Measurements from ENCODE around the gene PTPRD. TPM values are rescaled to one million over a fixed set of nuclear protein-coding genes. Genes with fewer than 3 reads are reported as not detected.

Gene PTPRD
- total and polyA plus RNA-seq, 2 experiments from 2014 or later, result 11.5 to 58.0 TPM

DNA sequence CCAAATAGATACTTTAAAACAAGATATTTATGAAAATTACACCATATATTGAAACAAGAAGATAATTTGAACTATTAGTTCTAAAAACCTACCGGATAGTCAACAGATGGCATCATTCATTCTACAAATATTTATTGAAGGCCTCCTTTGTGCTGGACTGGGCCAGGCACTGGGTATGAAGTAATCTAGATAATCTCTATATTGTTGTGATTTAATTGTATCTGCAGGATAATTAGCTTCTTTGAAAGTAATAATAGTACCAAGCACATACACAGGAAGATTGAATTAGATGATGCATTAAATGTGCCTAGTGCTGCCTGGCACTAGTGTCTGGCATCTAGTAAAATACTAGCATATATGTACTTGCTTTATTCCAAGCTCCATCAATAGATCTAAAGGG is 2078.0 kb downstream of the PTPRD start (continued):
- TF ChIP-seq, protein P1, sequence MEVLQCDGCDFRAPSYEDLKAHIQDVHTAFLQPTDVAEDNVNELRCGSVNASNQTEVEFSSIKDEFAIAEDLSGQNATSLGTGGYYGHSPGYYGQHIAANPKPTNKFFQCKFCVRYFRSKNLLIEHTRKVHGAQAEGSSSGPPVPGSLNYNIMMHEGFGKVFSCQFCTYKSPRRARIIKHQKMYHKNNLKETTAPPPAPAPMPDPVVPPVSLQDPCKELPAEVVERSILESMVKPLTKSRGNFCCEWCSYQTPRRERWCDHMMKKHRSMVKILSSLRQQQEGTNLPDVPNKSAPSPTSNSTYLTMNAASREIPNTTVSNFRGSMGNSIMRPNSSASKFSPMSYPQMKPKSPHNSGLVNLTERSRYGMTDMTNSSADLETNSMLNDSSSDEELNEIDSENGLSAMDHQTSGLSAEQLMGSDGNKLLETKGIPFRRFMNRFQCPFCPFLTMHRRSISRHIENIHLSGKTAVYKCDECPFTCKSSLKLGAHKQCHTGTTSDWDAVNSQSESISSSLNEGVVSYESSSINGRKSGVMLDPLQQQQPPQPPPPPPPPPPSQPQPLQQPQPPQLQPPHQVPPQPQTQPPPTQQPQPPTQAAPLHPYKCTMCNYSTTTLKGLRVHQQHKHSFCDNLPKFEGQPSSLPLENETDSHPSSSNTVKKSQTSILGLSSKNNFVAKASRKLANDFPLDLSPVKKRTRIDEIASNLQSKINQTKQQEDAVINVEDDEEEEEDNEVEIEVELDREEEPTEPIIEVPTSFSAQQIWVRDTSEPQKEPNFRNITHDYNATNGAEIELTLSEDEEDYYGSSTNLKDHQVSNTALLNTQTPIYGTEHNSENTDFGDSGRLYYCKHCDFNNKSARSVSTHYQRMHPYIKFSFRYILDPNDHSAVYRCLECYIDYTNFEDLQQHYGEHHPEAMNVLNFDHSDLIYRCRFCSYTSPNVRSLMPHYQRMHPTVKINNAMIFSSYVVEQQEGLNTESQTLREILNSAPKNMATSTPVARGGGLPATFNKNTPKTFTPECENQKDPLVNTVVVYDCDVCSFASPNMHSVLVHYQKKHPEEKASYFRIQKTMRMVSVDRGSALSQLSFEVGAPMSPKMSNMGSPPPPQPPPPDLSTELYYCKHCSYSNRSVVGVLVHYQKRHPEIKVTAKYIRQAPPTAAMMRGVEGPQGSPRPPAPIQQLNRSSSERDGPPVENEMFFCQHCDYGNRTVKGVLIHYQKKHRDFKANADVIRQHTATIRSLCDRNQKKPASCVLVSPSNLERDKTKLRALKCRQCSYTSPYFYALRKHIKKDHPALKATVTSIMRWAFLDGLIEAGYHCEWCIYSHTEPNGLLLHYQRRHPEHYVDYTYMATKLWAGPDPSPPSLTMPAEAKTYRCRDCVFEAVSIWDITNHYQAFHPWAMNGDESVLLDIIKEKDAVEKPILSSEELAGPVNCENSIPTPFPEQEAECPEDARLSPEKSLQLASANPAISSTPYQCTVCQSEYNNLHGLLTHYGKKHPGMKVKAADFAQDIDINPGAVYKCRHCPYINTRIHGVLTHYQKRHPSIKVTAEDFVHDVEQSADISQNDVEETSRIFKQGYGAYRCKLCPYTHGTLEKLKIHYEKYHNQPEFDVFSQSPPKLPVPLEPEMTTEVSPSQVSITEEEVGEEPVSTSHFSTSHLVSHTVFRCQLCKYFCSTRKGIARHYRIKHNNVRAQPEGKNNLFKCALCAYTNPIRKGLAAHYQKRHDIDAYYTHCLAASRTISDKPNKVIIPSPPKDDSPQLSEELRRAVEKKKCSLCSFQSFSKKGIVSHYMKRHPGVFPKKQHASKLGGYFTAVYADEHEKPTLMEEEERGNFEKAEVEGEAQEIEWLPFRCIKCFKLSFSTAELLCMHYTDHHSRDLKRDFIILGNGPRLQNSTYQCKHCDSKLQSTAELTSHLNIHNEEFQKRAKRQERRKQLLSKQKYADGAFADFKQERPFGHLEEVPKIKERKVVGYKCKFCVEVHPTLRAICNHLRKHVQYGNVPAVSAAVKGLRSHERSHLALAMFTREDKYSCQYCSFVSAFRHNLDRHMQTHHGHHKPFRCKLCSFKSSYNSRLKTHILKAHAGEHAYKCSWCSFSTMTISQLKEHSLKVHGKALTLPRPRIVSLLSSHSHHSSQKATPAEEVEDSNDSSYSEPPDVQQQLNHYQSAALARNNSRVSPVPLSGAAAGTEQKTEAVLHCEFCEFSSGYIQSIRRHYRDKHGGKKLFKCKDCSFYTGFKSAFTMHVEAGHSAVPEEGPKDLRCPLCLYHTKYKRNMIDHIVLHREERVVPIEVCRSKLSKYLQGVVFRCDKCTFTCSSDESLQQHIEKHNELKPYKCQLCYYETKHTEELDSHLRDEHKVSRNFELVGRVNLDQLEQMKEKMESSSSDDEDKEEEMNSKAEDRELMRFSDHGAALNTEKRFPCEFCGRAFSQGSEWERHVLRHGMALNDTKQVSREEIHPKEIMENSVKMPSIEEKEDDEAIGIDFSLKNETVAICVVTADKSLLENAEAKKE (CRISPR knock-in tag; IDR thresholded peaks at IDR 0.05), result no peak

DNA sequence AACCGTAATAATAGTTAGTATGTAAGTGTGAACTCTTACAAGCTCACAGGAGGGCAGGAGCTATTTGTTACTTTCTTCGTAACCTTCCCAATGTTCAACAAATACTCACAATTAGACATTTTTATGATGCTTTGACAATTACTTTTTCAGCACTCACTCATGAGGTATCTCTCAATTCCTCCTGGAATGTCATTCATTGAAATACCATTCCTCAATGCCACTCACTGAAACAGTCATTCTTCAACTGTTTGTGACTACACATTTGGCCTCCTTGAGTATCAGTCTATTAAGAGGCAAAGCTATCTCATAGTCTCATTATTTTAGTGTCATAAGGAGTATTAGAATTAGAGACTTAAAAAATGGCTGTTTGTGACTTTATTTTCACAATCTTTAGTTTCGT is 2079.1 kb downstream of the PTPRD start:
- H3K27me3 ChIP-seq (ENCODE audit: insufficient read depth), result no peaks in the 10 kb centered on the region
- peaks cover 22% of the 10 kb centered on the region for H3K4me1 Mint-ChIP-seq
- no peaks in the 10 kb centered on the region for H4K20me1 ChIP-seq (replicated peaks; ENCODE audit: insufficient read depth)
- H3K36me3 Mint-ChIP-seq (ENCODE audit: low read depth), result peaks cover 1% of the 10 kb centered on the region; the same call in 1 of the 3 replicates
- H3F3A ChIP-seq (replicated peaks; ENCODE audit: low read depth), result no peaks in the 10 kb centered on the region
- no peak overlapping the region for H3K4me3 ChIP-seq
- DNase-seq (ENCODE audit: low spot score), result no peak
- no peaks in the 10 kb centered on the region for H3K36me3 ChIP-seq (ENCODE audit: insufficient read depth)
- ATAC-seq, result no peak
- H3K27me3 Mint-ChIP-seq (ENCODE audit: insufficient read depth, low read depth, poor library complexity), result no peaks in the 10 kb centered on the region
- H3K4me2 ChIP-seq, result no peak overlapping the region
- no peaks in the 10 kb centered on the region for H3K9me2 ChIP-seq (ENCODE audit: insufficient read depth)
- no peaks in the 10 kb centered on the region for H3K79me2 ChIP-seq (replicated peaks; ENCODE audit: insufficient read depth)
- peaks cover 14% of the 10 kb centered on the region; the same call in 1 of the 2 replicates for H3K4me1 ChIP-seq (ENCODE audit: insufficient read depth)
- no peak overlapping the region for H3K27ac ChIP-seq (ENCODE audit: low read depth)
- peak overlapping the region; percentile 24; the same call in 1 of the 2 replicates for H3K27ac Mint-ChIP-seq
- no peak overlapping the region for H2AFZ ChIP-seq
- H3K4me3 Mint-ChIP-seq, result no peak overlapping the region
- H3K9me3 Mint-ChIP-seq, result peaks cover 1% of the 10 kb centered on the region; the same call in 1 of the 3 replicates
- TF ChIP-seq EZH2 (IDR thresholded peaks at IDR 0.05; ENCODE audit: low read depth, unreplicated experiment) (no peak), ZNF114 (CRISPR knock-in tag; IDR thresholded peaks at IDR 0.05) (no peak), JUNB (IDR thresholded peaks at IDR 0.05; ENCODE audit: unreplicated experiment) (no peak), POLR2AphosphoS5 (IDR thresholded peaks at IDR 0.05; ENCODE audit: low read depth) (no peak)
- TF ChIP-seq, protein P2, sequence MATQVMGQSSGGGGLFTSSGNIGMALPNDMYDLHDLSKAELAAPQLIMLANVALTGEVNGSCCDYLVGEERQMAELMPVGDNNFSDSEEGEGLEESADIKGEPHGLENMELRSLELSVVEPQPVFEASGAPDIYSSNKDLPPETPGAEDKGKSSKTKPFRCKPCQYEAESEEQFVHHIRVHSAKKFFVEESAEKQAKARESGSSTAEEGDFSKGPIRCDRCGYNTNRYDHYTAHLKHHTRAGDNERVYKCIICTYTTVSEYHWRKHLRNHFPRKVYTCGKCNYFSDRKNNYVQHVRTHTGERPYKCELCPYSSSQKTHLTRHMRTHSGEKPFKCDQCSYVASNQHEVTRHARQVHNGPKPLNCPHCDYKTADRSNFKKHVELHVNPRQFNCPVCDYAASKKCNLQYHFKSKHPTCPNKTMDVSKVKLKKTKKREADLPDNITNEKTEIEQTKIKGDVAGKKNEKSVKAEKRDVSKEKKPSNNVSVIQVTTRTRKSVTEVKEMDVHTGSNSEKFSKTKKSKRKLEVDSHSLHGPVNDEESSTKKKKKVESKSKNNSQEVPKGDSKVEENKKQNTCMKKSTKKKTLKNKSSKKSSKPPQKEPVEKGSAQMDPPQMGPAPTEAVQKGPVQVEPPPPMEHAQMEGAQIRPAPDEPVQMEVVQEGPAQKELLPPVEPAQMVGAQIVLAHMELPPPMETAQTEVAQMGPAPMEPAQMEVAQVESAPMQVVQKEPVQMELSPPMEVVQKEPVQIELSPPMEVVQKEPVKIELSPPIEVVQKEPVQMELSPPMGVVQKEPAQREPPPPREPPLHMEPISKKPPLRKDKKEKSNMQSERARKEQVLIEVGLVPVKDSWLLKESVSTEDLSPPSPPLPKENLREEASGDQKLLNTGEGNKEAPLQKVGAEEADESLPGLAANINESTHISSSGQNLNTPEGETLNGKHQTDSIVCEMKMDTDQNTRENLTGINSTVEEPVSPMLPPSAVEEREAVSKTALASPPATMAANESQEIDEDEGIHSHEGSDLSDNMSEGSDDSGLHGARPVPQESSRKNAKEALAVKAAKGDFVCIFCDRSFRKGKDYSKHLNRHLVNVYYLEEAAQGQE (IDR thresholded peaks at IDR 0.05; ENCODE audit: unreplicated experiment), result no peak
- TF ChIP-seq, protein P1 (CRISPR knock-in tag; IDR thresholded peaks at IDR 0.05), result no peak
